ENCODE results near the gene MTA1. TPM values are rescaled to one million over a fixed set of nuclear protein-coding genes. Genes with fewer than 3 reads are reported as not detected.

MTA1 gene
- total and polyA plus RNA-seq, 2 of the 8 experiments (the other 6 are each of a cell fraction or from before 2014, with no cell fraction given) = 73.9 to 221 TPM

DNA sequence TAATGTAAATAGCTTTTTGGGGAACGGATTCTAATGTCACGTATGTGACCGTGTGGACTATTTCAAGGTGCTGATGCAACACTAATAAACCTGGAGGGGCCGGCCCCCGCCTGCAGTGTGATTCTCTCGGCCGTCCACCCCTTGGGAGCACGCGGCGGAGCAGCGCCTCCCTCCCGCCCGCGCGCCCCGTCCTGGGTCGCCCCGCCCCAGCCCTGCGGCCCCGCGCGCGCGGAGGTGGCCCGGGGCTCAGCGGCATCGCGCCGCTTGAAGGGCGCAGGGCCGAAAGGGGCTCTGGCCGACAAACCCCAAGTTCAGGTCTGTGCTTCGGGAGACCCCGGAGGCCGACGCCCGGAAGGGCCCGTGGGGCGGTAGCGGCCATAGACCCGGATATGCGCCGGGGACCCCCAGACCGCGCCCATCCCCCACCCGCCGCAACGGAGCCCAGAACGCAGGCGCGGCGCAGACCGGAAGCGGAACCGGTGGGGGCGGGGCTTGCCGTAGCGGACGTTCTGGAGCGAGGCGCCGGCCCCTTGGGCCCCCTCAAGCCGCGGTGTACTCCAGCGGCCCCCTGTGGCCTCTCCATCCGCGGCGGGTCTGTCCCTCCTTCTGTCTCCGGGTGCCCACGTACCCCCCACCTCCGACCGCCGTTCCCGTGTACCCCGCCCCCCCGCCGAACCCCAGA is 21.4 kb upstream of the MTA1 start, which contains the start of gene TEX22:
TEX22 (plus strand) TSS at position 495 of the 682 bp plus-strand sequence. CDS start 803 bp downstream, outside the sequence.
- Histone ChIP-seq H3K9me3 (ENCODE audit: insufficient read depth in 2 of 2, low read depth in 1 of 2, low read length in 1 of 2) (peaks cover 28 to 44% of the 10 kb centered on the region in 2 experiments), H3K79me2 (ENCODE audit: control insufficient read depth in 1 of 2, insufficient read depth in 2 of 2, low read length in 2 of 2) (no peaks in the 10 kb centered on the region), H3K18ac (ENCODE audit: extremely low read depth, low read length) (peak within 1 kb of the TSS; percentile 78; the same call in 1 of the 2 replicates), H3K4ac (replicated peaks; ENCODE audit: insufficient read length, low read depth, low read length) (no peak within 1 kb of the TSS), H3K56ac (replicated peaks; ENCODE audit: insufficient read length, low read depth, low read length) (no peak within 1 kb of the TSS), H3K14ac (ENCODE audit: insufficient read length) (no peak within 1 kb of the TSS), H3K79me1 (ENCODE audit: low read depth, low read length) (no peaks in the 10 kb centered on the region), H4K8ac (ENCODE audit: extremely low read depth, insufficient read depth, low read length) (peak within 1 kb of the TSS; percentile 99), H3K9ac (replicated peaks in 1 of 4; ENCODE audit: extremely low read depth in 1 of 4, low read depth in 3 of 4, low read length in 3 of 4) (peak within 1 kb of the TSS in 2 of 4 experiments; percentile 54 to 64; a peak in 4 of 7 replicates), H4K91ac (replicated peaks; ENCODE audit: insufficient read length, low read length) (peak within 1 kb of the TSS; percentile 85), H4K20me1 (replicated peaks in 1 of 2; ENCODE audit: control insufficient read depth in 1 of 2, insufficient read depth in 2 of 2, low read length in 2 of 2) (no peaks in the 10 kb centered on the region), H2BK15ac (ENCODE audit: low read length) (peak within 1 kb of the TSS; percentile 46; the same call in 1 of the 2 replicates), H3K27ac (ENCODE audit: low read depth, low read length) (peak within 1 kb of the TSS; percentile 72; the same call in 1 of the 2 replicates), H2BK120ac (replicated peaks; ENCODE audit: low read depth, low read length) (no peak within 1 kb of the TSS), H3K4me2 (ENCODE audit: insufficient read depth in 1 of 2, low read depth in 2 of 2, low read length in 2 of 2) (peak within 1 kb of the TSS; percentile 29 to 75; a peak in 3 of 4 replicates), H2BK12ac (ENCODE audit: low read depth, low read length) (peak within 1 kb of the TSS; percentile 71; the same call in 1 of the 2 replicates), H2BK5ac (ENCODE audit: low read depth, low read length) (peak within 1 kb of the TSS; percentile 66; the same call in 1 of the 2 replicates), H3K23me2 (ENCODE audit: low read depth, low read length) (peaks cover 3% of the 10 kb centered on the region; the same call in 1 of the 2 replicates), H2AFZ (ENCODE audit: low read length) (no peak within 1 kb of the TSS), H3K4me3 (ENCODE audit: extremely low read depth in 1 of 4, insufficient read depth in 2 of 4, low read depth in 3 of 4, low read length in 4 of 4) (peak within 1 kb of the TSS; percentile 33 to 71 (median 40)), H2BK20ac (ENCODE audit: low read length) (no peak within 1 kb of the TSS), H3K27me3 (replicated peaks in 1 of 4; ENCODE audit: control insufficient read depth in 3 of 4, extremely low read depth in 1 of 4, insufficient read depth in 3 of 4, low read length in 3 of 4) (peaks cover 0 to 16% (median 8%) of the 10 kb centered on the region in 4 experiments; a peak in 3 of 7 replicates), H3K23ac (ENCODE audit: insufficient read length) (no peak within 1 kb of the TSS), H3K4me1 (replicated peaks in 1 of 4; ENCODE audit: control insufficient read depth in 3 of 4, insufficient read depth in 4 of 4, low read length in 3 of 4) (peaks cover 0 to 9% (median 3%) of the 10 kb centered on the region in 4 experiments; a peak in 4 of 7 replicates), H2AK5ac (ENCODE audit: low read depth, low read length) (no peak within 1 kb of the TSS; the same call in 1 of the 2 replicates), H4K5ac (ENCODE audit: insufficient read length, low read depth, low read length) (peak within 1 kb of the TSS; percentile 93), H3K36me3 (ENCODE audit: control insufficient read depth in 2 of 4, insufficient read depth in 4 of 4, low read length in 3 of 4) (peaks cover 0 to 18% (median 2%) of the 10 kb centered on the region in 4 experiments; a peak in 4 of 8 replicates)
- DNase-seq (ENCODE audit: low read depth in 1 of 2, low spot score in 2 of 2) = peak; percentile 43 to 95
- FAIRE-seq = no peak
- ChIA-PET CTCF (ENCODE audit: partially characterized antibody) (interaction anchor here (0.8 to 1.6 kb wide), 5 partner anchors 9 to 191 kb away, joined by 3 to 6 read pairs (median 3); no protein-coding TSS in a partner anchor), POLR2A (ENCODE audit: partially characterized antibody) (interaction anchor here (0.7 to 2.8 kb wide), 9 partner anchors 10 to 471 kb away, joined by 3 to 9 read pairs (median 3); no protein-coding TSS in a partner anchor)
- WGBS, 2 experiments (ENCODE audit: extremely low coverage in 1 of 2, insufficient coverage in 1 of 2, insufficient read length in 1 of 2, insufficient replicate concordance in 2 of 2, low coverage in 1 of 2, low lambda C conversion rate in 2 of 2, missing lambda C conversion rate in 1 of 2) = 7% methylated on average over 13 of the region's 77 CpGs; no CpG with 5 or more reads in 1 of the 2 experiments
- TF ChIP-seq YY1 (IDR thresholded peaks at IDR 0.05; ENCODE audit: low read depth, low read length) (0 out of 2 replicates have a peak, but pooled peaks have one; percentile 54), SIN3A (conservative IDR thresholded peaks at IDR 0.05 in 1 of 2, IDR thresholded peaks at IDR 0.05 in 1 of 2; ENCODE audit: low read depth in 1 of 2, low read length in 2 of 2) (no peak), CEBPB (IDR thresholded peaks at IDR 0.05; ENCODE audit: low read depth, low read length) (peak; percentile 18; the same call in 1 of the 2 replicates), SIRT6 (IDR thresholded peaks at IDR 0.05; ENCODE audit: low read length) (no peak), ASH2L (IDR thresholded peaks at IDR 0.05; ENCODE audit: low read length) (no peak), RNF2 (IDR thresholded peaks at IDR 0.05; ENCODE audit: borderline replicate concordance, low read depth, low read length, missing control alignments, poor library complexity, severe bottlenecking) (peak; percentile 26), SP4 (IDR thresholded peaks at IDR 0.05; ENCODE audit: low read length) (no peak), TBP (IDR thresholded peaks at IDR 0.05; ENCODE audit: low read depth, low read length) (peak; percentile 40; the same call in 1 of the 2 replicates), NRF1 (IDR thresholded peaks at IDR 0.05; ENCODE audit: low read depth, low read length) (peak; percentile 47)

Data from H1 (cell line).